GM15510 (cell line): Measurements from ENCODE around the gene ADGRG7.

Experiments
- POLR2A ChIP-seq: IDR thresholded peaks from 3 replicates; pipeline ENCODE4 v1.6.1; 2011; ENCODE audit warnings: borderline replicate concordance; ENCODE audit not compliant: insufficient read length; ENCODE audit errors: extremely low read depth

The ADGRG7 gene

DNA sequence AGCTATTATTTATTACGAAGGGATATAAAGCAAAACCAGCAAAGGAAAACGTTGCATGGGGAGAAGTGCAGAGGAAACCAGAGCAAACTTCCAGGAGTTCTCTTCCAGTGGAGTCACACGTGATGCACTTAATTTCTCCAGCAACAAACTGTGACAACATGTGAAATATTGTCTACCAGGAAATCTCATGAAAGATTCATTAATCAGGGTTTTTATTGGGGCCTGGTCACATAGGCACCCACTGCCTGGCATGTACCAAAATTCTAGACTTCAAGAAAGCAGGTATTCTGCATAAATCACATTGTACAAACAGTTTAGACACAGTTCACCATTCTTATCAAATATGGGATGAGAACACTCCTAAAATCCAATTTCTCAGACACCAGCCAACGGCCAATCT is 94.5 kb downstream of the ADGRG7 start:
- no peak for TF ChIP-seq POLR2A

DNA sequence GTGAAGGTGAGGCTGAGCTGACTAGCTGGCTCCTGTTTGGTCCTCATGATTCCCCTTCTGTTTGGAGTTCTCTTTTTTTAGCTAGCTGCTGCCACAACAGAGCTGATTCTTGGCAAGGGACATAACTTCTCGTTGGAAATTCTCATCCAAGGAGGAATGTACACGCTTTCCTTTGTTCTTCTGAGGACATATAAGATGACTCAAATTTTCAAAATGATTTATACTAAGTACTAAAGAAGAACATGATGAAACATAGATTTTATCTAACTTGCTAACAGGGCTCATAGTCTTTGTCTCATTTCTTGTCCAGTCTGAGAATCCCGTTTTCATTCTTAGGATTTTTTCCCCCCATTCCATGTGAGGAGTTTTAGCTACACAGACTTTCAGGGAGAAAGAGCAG is 97.0 kb downstream of the ADGRG7 start:
- no peak for TF ChIP-seq POLR2A

DNA sequence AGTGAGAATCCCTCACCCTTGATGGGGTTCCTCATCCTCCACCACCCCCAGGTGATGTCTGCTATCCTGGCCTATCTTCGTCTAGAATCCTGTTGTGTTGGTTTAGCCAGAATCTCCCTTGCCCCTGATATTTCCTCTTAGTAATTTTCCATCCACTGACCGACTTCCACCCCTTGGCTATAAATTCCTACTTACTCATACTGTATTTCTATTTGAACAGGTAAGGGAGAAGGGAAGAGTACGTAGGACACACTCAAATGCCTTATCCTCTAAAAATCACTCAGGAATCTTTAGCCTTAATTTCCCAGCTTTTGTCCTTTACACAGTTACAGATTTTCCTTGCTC is 99.2 kb downstream of the ADGRG7 start:
- TF ChIP-seq POLR2A, result no peak

DNA sequence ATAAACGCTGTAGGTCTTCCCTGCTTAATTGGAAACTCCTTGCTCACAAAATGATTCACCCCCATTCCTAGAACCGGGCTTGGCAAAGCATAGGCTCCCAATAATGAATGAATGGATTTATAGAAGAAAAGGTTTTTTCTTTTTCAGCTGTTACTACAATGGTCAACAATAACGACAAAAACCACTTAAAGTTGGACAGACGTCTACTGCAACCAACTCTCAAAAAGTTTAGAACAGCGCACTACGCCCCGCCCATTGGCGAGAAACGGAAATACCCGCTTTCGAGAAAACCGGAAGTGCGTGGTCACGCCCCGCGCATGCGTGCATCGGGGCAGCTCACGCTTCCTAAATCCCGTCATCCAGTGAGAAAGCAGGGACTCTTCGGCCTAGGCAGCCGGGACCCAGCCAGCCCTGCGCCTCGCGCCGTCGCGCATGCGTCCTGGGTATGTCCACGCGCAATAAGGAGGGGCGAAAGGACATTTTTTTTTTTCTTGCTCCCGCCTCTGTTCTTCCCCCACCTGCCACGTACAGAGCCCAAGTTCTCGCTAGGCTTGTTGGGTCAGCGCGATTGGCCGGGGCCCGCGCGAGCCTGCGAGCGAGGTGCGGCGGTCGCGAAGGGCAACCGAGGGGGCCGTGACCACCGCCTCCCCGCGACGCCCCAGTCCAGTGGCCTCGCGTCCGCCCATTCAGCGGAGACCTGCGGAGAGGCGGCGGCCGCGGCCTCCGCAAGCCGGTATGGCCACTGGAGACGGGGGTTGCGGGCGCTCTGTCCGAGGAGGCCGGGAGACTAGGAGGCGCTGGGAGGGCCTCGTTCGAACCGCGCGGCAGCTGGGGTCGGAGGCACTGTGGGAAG is 99.8 kb downstream of the ADGRG7 start, which contains the start of gene TFG:
Gene TFG, plus strand, starts transcription at position 506 of the 853 bp plus-strand sequence. CDS start 4,192 bp downstream, outside the sequence.
- TF ChIP-seq POLR2A, result peak; percentile 67

DNA sequence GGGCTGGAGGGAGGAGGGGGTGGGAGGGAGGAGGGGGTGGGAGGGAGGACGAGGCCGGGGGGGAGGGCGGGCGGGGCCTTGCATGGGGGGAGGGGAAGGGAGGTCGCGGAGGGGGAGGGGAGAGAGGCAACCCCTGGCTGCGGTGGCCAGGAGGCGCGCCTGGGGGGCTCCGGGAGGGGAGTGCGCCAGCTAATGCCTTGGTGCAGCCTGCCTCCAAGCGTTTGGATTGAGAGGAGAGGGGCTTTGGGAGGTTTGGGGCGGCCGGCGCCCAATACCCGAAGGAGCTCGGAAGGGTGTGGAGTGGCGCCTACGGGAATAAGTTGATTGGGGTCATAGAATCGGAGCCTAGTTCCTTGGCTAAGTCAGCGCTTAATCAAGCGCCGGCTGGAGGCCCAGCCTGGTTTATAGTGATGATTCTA is 100.5 kb downstream of the ADGRG7 start:
- no peak for TF ChIP-seq POLR2A

DNA sequence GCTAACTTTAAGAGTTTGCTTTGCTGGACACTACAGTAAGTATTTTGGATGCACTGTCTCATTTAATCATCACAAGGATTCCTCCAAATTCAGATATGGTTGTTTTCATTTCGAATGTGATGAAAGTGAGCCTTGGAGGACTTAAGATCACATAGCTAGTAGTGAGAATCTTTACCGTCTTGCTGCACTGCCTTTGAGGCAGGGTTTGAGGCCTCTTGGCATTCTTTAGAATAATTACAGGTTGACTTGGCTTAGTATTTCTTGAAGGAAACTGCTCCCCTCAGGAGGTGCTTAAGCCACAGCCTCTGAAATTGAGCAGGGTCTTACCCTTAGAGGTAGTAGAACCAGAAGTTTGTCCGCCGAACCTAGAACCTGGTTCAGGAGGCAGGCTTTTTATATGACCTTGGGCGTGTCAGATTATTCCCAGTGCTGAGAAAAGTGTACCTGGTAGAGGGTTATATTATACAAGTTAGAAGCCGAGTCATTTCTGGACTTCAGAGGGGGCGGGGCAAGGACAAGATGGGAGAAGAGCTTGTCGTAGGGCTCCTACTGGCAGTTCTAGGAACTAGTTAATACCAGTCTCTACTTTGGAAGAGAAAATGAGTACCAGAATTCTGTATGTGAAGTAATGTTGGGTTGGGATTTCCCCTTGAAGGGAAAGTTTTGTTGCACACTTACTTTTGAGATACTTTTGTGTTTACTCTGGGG is 101.0 kb downstream of the ADGRG7 start:
- TF ChIP-seq POLR2A, result no peak

DNA sequence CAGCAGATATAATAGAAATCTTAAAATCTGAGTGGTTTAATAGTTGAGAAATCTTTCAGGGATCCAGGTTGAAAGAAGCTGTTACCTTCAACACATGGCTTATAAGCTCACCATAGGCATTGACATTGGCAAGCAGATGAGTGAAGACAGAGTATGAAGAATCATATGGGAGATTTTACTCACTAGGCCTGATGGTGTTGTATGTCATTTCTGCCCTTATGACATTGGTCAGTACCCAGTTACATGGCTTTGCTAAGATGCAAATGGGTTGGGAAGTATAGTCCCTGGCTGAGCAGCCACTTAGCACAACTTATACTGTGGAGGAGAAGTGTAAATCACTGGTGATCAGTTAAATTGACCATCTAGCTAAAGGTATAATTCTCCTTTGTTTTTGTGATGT is 105.8 kb downstream of the ADGRG7 start:
- TF ChIP-seq POLR2A, result no peak

DNA sequence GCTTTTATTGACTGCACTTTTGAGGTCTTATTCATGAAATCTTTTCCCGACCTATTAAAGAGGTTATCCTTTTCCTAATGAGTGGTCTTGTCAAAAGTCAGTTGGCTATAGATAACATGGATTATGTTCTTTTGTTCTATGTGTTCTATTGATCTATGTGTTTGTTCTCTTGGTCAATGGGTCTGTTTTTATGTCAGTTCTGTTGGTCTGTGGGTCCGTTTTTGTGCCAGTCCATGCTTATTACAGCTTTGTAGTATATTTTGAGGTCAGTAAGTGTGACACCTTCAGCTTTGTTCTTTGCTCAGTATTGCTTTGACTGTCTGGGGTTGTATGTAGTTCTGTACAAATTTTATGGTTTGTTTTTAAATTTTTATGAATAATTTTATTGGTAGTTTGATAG is 107.7 kb downstream of the ADGRG7 start:
- no peak for TF ChIP-seq POLR2A

DNA sequence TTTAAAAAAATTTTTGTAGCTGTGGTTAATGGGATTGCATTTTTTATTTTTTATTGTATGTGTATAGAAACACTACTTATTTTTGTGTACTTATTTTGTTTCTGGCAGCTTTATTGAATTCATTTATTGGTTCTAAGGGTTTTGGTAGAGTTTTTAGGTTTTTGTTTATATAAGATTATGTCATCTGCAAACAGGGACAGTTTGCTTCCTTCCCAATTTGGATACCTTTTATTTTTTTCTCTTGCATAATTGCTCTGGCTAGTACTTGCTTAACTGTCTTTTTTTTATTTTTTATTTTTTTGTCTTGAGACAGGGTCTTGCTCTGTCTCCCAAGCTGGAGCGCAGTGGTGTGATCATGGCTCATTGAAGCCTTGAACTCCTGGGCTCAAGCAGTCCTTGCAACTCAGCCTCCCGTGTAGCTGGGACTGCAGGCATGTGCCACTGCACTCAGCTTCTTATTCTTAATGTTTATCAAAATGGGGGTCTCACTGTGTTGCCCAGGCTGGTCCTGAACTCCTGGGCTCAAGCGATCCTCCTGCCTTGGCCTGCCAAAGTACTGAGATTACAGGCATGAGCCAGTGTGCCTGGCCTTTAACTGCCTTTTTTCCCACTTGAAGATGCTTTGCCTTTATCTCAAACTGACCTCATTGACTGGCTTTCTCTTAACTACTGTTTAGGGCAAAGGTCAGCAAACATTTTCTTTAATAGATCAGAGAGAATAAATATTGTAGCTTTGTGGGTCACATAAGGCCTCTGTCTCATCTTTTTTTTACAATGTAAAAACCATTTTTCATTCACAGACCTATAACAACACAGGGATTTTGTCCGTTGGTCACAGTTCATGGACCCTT is 108.5 kb downstream of the ADGRG7 start:
- TF ChIP-seq POLR2A, result no peak

DNA sequence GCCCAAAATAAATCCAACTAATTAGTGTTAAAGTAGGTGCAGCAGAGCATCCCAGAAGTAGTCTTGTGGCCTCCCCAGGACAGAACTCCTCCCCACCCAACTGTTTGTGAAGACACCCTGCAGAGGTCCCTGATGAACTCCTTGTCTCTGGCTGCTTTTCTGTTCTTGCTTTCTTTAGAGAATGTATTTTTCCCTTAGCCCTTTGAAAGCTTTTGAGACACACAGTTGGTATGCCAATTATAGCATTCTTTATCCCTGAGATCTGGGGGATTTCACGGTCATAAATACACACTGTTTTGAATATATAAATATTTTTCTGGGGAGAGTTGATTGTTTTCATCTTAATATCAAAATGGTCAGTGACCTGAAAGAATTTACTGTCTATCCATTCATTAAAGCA is 109.7 kb downstream of the ADGRG7 start:
- no peak for TF ChIP-seq POLR2A

DNA sequence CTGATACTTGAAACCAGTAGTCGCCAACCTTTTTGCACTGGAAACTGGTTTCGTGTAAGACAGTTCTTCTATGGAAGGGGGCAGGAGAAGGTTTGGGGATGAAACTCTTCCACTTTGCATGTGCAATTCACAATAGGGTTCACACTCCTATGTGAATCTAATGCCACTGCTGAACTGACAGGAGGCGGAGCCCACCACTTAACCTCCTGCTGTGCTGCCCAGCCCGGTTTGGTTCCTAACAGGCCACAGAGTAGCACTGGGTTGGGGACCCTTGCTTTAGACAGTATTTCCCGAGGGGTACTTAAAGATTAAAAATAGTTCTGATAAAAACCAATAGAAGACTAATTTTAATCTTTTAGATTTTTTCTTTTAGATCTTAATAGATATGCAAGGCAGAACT is 111.0 kb downstream of the ADGRG7 start:
- TF ChIP-seq POLR2A, result no peak

DNA sequence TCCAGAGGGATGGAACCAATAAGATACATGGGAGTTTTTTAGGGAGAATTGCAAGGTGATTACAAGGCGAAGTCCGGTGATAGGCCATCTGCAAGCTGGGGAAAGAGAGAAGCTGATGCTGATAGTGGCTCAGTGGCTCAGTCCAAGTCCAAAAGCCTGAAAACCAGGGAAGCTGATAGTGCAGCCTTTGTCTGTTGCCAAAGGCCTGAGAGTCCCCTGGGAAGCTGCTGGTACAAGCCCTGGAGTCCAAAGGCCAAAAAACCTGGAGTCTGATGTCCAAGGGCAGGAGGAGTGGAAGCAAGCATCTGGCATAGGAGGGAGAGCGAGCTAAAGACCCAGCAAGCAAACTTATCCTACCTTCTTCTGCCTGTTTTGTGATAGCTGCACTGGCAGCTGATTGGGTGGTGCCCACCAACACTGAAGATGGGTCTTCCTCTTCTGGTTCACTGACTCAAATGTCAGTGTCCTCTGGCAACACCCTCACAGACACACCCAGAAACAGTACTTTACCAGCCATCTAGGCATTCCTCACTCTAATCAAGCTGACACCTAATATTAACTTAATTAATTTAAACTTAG is 116.6 kb downstream of the ADGRG7 start:
- no peak for TF ChIP-seq POLR2A

DNA sequence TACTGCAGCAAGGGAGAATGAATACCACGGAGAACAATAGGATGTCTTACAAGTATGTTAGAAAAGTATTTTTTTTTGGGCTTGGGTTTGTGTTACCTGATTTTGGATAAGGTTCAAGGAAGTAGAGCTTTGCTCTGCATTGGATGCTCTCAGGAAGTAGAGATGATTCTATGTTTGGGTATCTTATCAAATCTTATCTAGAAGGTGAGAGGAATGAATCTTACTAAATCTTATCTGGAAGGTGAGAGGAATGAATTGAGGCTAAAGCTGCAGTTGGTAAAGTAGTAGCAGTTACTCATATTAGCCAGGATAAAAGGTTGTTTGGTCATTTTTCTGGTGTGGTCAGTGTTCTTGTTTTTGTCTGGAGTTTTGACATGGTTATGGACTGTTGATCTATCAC is 117.3 kb downstream of the ADGRG7 start:
- TF ChIP-seq POLR2A, result no peak

DNA sequence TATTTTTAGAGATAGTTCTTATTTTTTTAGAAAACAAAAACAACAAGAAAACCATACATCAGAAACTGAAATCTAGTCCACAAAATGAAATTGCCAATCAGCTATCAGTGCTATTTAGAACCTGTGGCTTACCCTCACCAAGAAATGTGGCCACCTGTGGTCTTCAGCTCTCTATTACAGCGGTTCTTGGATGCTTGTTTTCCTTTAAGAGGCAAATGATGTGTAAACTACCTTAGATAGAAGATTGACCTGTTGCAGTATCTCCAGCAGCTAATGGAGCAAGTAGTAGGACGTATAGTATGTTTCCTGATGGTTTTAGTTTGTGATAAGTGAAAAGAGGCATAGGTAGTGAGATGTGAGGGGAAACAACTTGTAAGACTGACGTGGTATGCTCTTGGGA is 121.1 kb downstream of the ADGRG7 start:
- no peak for TF ChIP-seq POLR2A

DNA sequence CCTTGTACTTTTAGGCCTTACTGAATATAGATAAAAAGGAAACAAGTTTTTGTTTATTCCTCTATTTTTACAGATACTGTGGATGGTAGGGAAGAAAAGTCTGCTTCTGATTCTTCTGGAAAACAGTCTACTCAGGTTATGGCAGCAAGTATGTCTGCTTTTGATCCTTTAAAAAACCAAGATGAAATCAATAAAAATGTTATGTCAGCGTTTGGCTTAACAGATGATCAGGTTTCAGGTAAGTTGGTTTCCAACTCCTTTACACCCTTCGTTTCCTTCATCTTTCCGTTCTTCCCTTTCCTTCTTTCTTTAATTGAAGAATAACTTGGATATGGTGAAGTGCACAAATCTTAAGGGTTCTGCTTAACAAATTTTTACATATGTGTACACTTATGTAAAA is 123.0 kb downstream of the ADGRG7 start:
- no peak for TF ChIP-seq POLR2A
